Activated T-cell treated with anti-CD3 and anti-CD28 coated beads for 4 hours (primary cell): Measurements from ENCODE around the gene RSRC2.
"Not testable (repeated sequence)": the region's sequence is repeated elsewhere in the genome, so short reads cannot be mapped to it uniquely, and the experiment has no call there.

Experiments
- DNase-seq: peaks from one replicate; pipeline ENCODE4 v3.0.0-alpha.2; 2020

RSRC2 gene

GRCh38 chr12:122483969-122484368, 42.8 kb downstream of the RSRC2 start:
- DNase-seq = no peak

GRCh38 chr12:122481861-122482260, 44.9 kb downstream of the RSRC2 start:
- DNase-seq = no peak

- no peak for DNase-seq
These were observed 46.0 kb downstream of the RSRC2 start for GRCh38 chr12:122480753-122481152.

GRCh38 chr12:122474324-122474716, 52.4 kb downstream of the RSRC2 start:
- DNase-seq = no peak

GRCh38 chr12:122473543-122474323, 53.0 kb downstream of the RSRC2 start:
- no peak for DNase-seq

- DNase-seq = no peak
These were observed 55.2 kb downstream of the RSRC2 start for GRCh38 chr12:122471324-122472226.

GRCh38 chr12:122470576-122470975, 56.2 kb downstream of the RSRC2 start:
- not testable (repeated sequence) for DNase-seq

- DNase-seq = not testable (repeated sequence)
These were observed 56.9 kb downstream of the RSRC2 start for GRCh38 chr12:122469856-122470255.

GRCh38 chr12:122467983-122468382, 58.8 kb downstream of the RSRC2 start:
- DNase-seq = no peak

- not testable (repeated sequence) for DNase-seq
These were observed 62.3 kb downstream of the RSRC2 start for GRCh38 chr12:122464317-122465042.

- DNase-seq = no peak
These were observed 66.1 kb downstream of the RSRC2 start for GRCh38 chr12:122460641-122461040.

GRCh38 chr12:122460061-122460460, 66.7 kb downstream of the RSRC2 start:
- no peak for DNase-seq

GRCh38 chr12:122459211-122459610, 67.5 kb downstream of the RSRC2 start:
- DNase-seq = no peak

- no peak for DNase-seq
These were observed 68.4 kb downstream of the RSRC2 start for GRCh38 chr12:122458105-122459035.

GRCh38 chr12:122457627-122458026, 69.1 kb downstream of the RSRC2 start:
- no peak for DNase-seq

GRCh38 chr12:122454739-122455138, 72.0 kb downstream of the RSRC2 start:
- DNase-seq = no peak

GRCh38 chr12:122454250-122454721, 72.5 kb downstream of the RSRC2 start:
- no peak for DNase-seq
